H9 (cell line): ENCODE results near the gene CD3D. TPM values are rescaled to one million over a fixed set of nuclear protein-coding genes. Genes with fewer than 3 reads are reported as not detected.

Experiments used
- DNase-seq: peaks from one replicate; pipeline ENCODE4 v3.0.0-alpha.2; 2017
- H2AFZ ChIP-seq: one replicate; pipeline ENCODE4 v1.6.1; 2013; ENCODE audit warnings: mild to moderate bottlenecking, low read length, control low read depth, moderate library complexity
- H2AK5ac ChIP-seq: 2 replicates; pipeline ENCODE4 v1.6.1; 2013; ENCODE audit warnings: low read length, control low read depth, mixed read lengths; ENCODE audit not compliant: insufficient read length
- H2BK120ac ChIP-seq: one replicate; pipeline ENCODE4 v1.6.1; 2013; ENCODE audit warnings: low read depth, mild to moderate bottlenecking, low read length, control low read depth, inconsistent platforms; ENCODE audit not compliant: poor library complexity, severe bottlenecking
- H2BK12ac ChIP-seq: 2 replicates; pipeline ENCODE4 v1.6.1; 2013; ENCODE audit warnings: low read length, control low read depth, mixed read lengths, low read depth; ENCODE audit not compliant: insufficient read length
- H2BK15ac ChIP-seq: 2 replicates; pipeline ENCODE4 v1.6.1; 2013; ENCODE audit warnings: low read depth, low read length, control low read depth
- H2BK20ac ChIP-seq: one replicate; pipeline ENCODE4 v1.6.1; 2013; ENCODE audit warnings: low read depth, mild to moderate bottlenecking, low read length, control low read depth, inconsistent platforms; ENCODE audit not compliant: poor library complexity, severe bottlenecking
- H2BK5ac ChIP-seq: 2 replicates; pipeline ENCODE4 v1.6.1; 2013; ENCODE audit warnings: low read length, control low read depth, mixed read lengths; ENCODE audit not compliant: insufficient read length
- H3K14ac ChIP-seq: 2 replicates; pipeline ENCODE4 v1.6.1; 2013; ENCODE audit warnings: low read length, control low read depth; ENCODE audit not compliant: insufficient read depth
- H3K18ac ChIP-seq: 2 replicates; pipeline ENCODE4 v1.6.1; 2013; ENCODE audit warnings: low read depth, mild to moderate bottlenecking, mixed read lengths, low read length, control low read depth; ENCODE audit not compliant: insufficient read length
- H3K23ac ChIP-seq: 2 replicates; pipeline ENCODE4 v1.6.1; 2013; ENCODE audit warnings: low read length, control low read depth, mixed read lengths, low read depth; ENCODE audit not compliant: insufficient read length
- H3K23me2 ChIP-seq: 2 replicates; pipeline ENCODE4 v1.6.1; 2013; ENCODE audit warnings: low read depth, mild to moderate bottlenecking, mixed read lengths, low read length, control low read depth; ENCODE audit not compliant: insufficient read length, poor library complexity, severe bottlenecking
- H3K27ac ChIP-seq: 2 replicates; pipeline ENCODE4 v1.5.1; 2013; ENCODE audit warnings: low read length, control low read depth, mixed read lengths, low read depth; ENCODE audit not compliant: insufficient read length
- H3K27me3 ChIP-seq: 2 replicates; pipeline ENCODE4 v1.6.1; 2013; ENCODE audit warnings: low read length, control low read depth, inconsistent platforms; ENCODE audit not compliant: insufficient read depth
- H3K4ac ChIP-seq: 2 replicates; pipeline ENCODE4 v1.6.1; 2013; ENCODE audit warnings: low read depth, mild to moderate bottlenecking, control low read depth, inconsistent platforms, low read length, moderate library complexity
- H3K4me1 ChIP-seq: 2 replicates; pipeline ENCODE4 v1.6.1; 2013; ENCODE audit warnings: low read length, control low read depth, inconsistent platforms; ENCODE audit not compliant: insufficient read depth
- H3K4me2 ChIP-seq: 2 replicates; pipeline ENCODE4 v1.6.1; 2013; ENCODE audit warnings: low read length, control low read depth, mixed read lengths; ENCODE audit not compliant: insufficient read length, insufficient read depth
- H3K56ac ChIP-seq: 2 replicates; pipeline ENCODE4 v1.6.1; 2013; ENCODE audit warnings: low read depth, mild to moderate bottlenecking, mixed read lengths, low read length, control low read depth; ENCODE audit not compliant: insufficient read length
- H3K79me1 ChIP-seq: 2 replicates; pipeline ENCODE4 v1.6.1; 2013; ENCODE audit warnings: low read depth, mild to moderate bottlenecking, moderate library complexity, low read length, control low read depth, inconsistent platforms; ENCODE audit not compliant: insufficient read depth, poor library complexity, severe bottlenecking
- H3K79me2 ChIP-seq: 2 replicates; pipeline ENCODE4 v1.6.1; 2013; ENCODE audit warnings: low read length, control low read depth, inconsistent platforms; ENCODE audit not compliant: insufficient read depth
- H3K9ac ChIP-seq: 2 replicates; pipeline ENCODE4 v1.6.1; 2013; ENCODE audit warnings: low read length, control low read depth, mixed read lengths; ENCODE audit not compliant: insufficient read length; ENCODE audit errors: extremely low read depth
- H3K9me3 ChIP-seq: one replicate; pipeline ENCODE4 v1.6.1; 2013; ENCODE audit warnings: low read depth, low read length, inconsistent platforms; ENCODE audit not compliant: control insufficient read depth
- H3T11ph ChIP-seq: one replicate; pipeline ENCODE4 v1.6.1; 2013; ENCODE audit warnings: mild to moderate bottlenecking, low read length, control low read depth, inconsistent platforms
- H4K20me1 ChIP-seq: one replicate; pipeline ENCODE4 v1.6.1; 2013; ENCODE audit not compliant: control insufficient read depth, insufficient read length, insufficient read depth
- H4K5ac ChIP-seq: 2 replicates; pipeline ENCODE4 v1.6.1; 2013; ENCODE audit warnings: low read depth, mild to moderate bottlenecking, mixed read lengths, low read length, control low read depth; ENCODE audit not compliant: insufficient read length
- H4K8ac ChIP-seq: replicated peaks from 2 replicates; pipeline ENCODE4 v1.6.1; 2013; ENCODE audit warnings: low read length, control low read depth, mixed read lengths, low read depth; ENCODE audit not compliant: insufficient read length
- H4K91ac ChIP-seq: 2 replicates; pipeline ENCODE4 v1.6.1; 2013; ENCODE audit warnings: low read depth, mild to moderate bottlenecking, moderate library complexity, mixed read lengths, low read length, control low read depth; ENCODE audit not compliant: insufficient read length
- H3K27ac Mint-ChIP-seq, 3 experiments: 2 replicates in 2 of 3; 3 replicates in 1 of 3; pipeline ENCODE4 v1.8.0; 2020 to 2021; ENCODE audit warnings: mixed read lengths in 3 of 3, mild to moderate bottlenecking in 1 of 3, moderate library complexity in 1 of 3
- H3K27me3 Mint-ChIP-seq: 2 replicates; pipeline ENCODE4 v1.8.0; 2021; ENCODE audit warnings: low read depth, mild to moderate bottlenecking, moderate library complexity, mixed read lengths
- H3K36me3 Mint-ChIP-seq, 3 experiments: 2 replicates in 2 of 3; 3 replicates in 1 of 3; pipeline ENCODE4 v1.8.0; 2020 to 2021; ENCODE audit warnings: low read depth in 3 of 3, mixed read lengths in 3 of 3; ENCODE audit not compliant: insufficient read depth in 1 of 3
- H3K4me1 Mint-ChIP-seq, 2 experiments: 2 replicates each; pipeline ENCODE4 v1.8.0; 2020; ENCODE audit warnings: mixed read lengths in 2 of 2
- H3K4me3 Mint-ChIP-seq, 2 experiments: 2 replicates in 1 of 2; 3 replicates in 1 of 2; pipeline ENCODE4 v1.8.0; 2020 to 2021; ENCODE audit warnings: mild to moderate bottlenecking in 2 of 2, mixed read lengths in 2 of 2, moderate library complexity in 1 of 2
- H3K9me3 Mint-ChIP-seq, 2 experiments: 2 replicates in 1 of 2; 3 replicates in 1 of 2; pipeline ENCODE4 v1.8.0; 2020; ENCODE audit warnings: mild to moderate bottlenecking in 2 of 2, mixed read lengths in 2 of 2, moderate library complexity in 1 of 2
- CTCF ChIP-seq: fragments of 200-600 bp; sonication (generic); conservative IDR thresholded peaks from 3 replicates; pipeline ENCODE4 v1.8.0; 2021; ENCODE audit warnings: antibody characterized with exemption, mild to moderate bottlenecking
- WGBS: extraction: QIAGEN DNeasy Blood & Tissue Kit; methylation state at CpG from one replicate; pipeline ENCODE4 v1.1.7; 2013; ENCODE audit warnings: missing lambda C conversion rate, low lambda C conversion rate, mixed read lengths; ENCODE audit not compliant: insufficient read length; ENCODE audit errors: extremely low coverage; 5-methylcytosine and 5-hydroxymethylcytosine counted together
- total RNA-seq: library from RNA; stranded (reverse); gene quantifications from 2 replicates; pipeline ENCODE4 v1.2.1, GENCODE V29; 2021

CD3D gene
- total RNA-seq, 1 experiment from 2014 or later, result not detected

GRCh38 chr11:118306556-118306955 is 35.9 kb downstream of the CD3D start:
- Histone ChIP-seq H2BK5ac (no peak overlapping the region), H3K23ac (no peak overlapping the region), H3K18ac (no peak overlapping the region), H2AFZ (no peak overlapping the region), H3K14ac (no peak overlapping the region), H3K27me3 (no peaks in the 10 kb centered on the region), H4K5ac (no peak overlapping the region), H3K79me1 (no peaks in the 10 kb centered on the region), H3K9me3 (no peaks in the 10 kb centered on the region), H4K20me1 (no peaks in the 10 kb centered on the region), H3K4ac (no peak overlapping the region), H3K4me2 (no peak overlapping the region), H3T11ph (no peak overlapping the region), H4K8ac (no peak overlapping the region), H3K23me2 (no peaks in the 10 kb centered on the region), H2BK20ac (no peak overlapping the region), H3K56ac (no peak overlapping the region), H2BK12ac (no peak overlapping the region), H3K27ac (no peak overlapping the region), H3K9ac (no peak overlapping the region), H2BK120ac (no peak overlapping the region), H4K91ac (no peak overlapping the region), H3K79me2 (no peaks in the 10 kb centered on the region), H2BK15ac (no peak overlapping the region), H2AK5ac (no peak overlapping the region), H3K4me1 (no peaks in the 10 kb centered on the region)
- Mint-ChIP-seq H3K9me3 (no peaks in the 10 kb centered on the region), H3K27ac (no peak overlapping the region), H3K36me3 (no peaks in the 10 kb centered on the region), H3K4me3 (no peak overlapping the region), H3K4me1 (peaks cover 3 to 4% of the 10 kb centered on the region in 2 experiments), H3K27me3 (peaks cover 33% of the 10 kb centered on the region)
- no CpG with 5 or more reads among the region's 2 CpGs for WGBS
- no peak for DNase-seq
- no peak for TF ChIP-seq CTCF
